Astrocyte (in vitro differentiated cells and primary cell): ENCODE measurements around the gene GNB1L.

Experiments
- EZH2 ChIP-seq: IDR thresholded peaks from 2 replicates; pipeline ENCODE4 v1.6.1; 2012; ENCODE audit warnings: mild to moderate bottlenecking, low read length, inconsistent platforms; ENCODE audit not compliant: insufficient read depth
- TF ChIP-seq, protein P1 (sequence below): IDR thresholded peaks from 2 replicates; pipeline ENCODE4 v1.5.1; 2011; ENCODE audit warnings: low read depth, mild to moderate bottlenecking, inconsistent platforms, low read length, moderate library complexity; ENCODE audit not compliant: insufficient read depth

- TF ChIP-seq, protein P1, sequence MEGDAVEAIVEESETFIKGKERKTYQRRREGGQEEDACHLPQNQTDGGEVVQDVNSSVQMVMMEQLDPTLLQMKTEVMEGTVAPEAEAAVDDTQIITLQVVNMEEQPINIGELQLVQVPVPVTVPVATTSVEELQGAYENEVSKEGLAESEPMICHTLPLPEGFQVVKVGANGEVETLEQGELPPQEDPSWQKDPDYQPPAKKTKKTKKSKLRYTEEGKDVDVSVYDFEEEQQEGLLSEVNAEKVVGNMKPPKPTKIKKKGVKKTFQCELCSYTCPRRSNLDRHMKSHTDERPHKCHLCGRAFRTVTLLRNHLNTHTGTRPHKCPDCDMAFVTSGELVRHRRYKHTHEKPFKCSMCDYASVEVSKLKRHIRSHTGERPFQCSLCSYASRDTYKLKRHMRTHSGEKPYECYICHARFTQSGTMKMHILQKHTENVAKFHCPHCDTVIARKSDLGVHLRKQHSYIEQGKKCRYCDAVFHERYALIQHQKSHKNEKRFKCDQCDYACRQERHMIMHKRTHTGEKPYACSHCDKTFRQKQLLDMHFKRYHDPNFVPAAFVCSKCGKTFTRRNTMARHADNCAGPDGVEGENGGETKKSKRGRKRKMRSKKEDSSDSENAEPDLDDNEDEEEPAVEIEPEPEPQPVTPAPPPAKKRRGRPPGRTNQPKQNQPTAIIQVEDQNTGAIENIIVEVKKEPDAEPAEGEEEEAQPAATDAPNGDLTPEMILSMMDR: no peak
- no peak for TF ChIP-seq EZH2
Measured at GRCh38 chr22:19879246-19879570, 24.5 kb upstream of the GNB1L start.
